ENCODE measurements around the gene UTF1. TPM values are rescaled to one million over a fixed set of nuclear protein-coding genes. Genes with fewer than 3 reads are reported as not detected.
A peak's percentile ranks its signal among the peaks of the same experiment; 100 is the strongest.

UTF1 gene
- not detected for total RNA-seq
- not detected for polyA plus RNA-seq

GRCh38 chr10:133230044-133230361, at the start of gene UTF1:
Gene UTF1, plus strand, starts transcription at chr10:133230217. Its CDS starts 72 bp downstream, at chr10:133230289.
- Histone ChIP-seq H3K27me3 (peaks cover 0 to 25% (median 5%) of the 10 kb centered on the region in 4 donors), H3K4me1 (no peaks in the 10 kb centered on the region), H3K27ac (no peak within 1 kb of the TSS), H3K9me3 (no peaks in the 10 kb centered on the region), H3K36me3 (no peaks in the 10 kb centered on the region), H3K4me3 (peak within 1 kb of the TSS in 1 of 4 donors; percentile 18)
- no peak for TF ChIP-seq CTCF (IDR thresholded peaks at IDR 0.05)
- no peak for FAIRE-seq
- intact Hi-C loops (cut with DNase I): no loop called here
- DNase-seq: no peak
- WGBS, 2 donors: 2% methylated on average over 35 to 48 of the region's 49 CpGs
- no peak for ATAC-seq

- WGBS, 2 donors: 57 to 75% methylated on average over 23 of the region's 23 CpGs
- intact Hi-C loops (cut with DNase I): no loop called here
- H3K27me3 ChIP-seq: no peaks in the 10 kb centered on the region
- no peak for TF ChIP-seq CTCF (IDR thresholded peaks at IDR 0.05)
- no peak for FAIRE-seq
- H3K36me3 ChIP-seq: no peaks in the 10 kb centered on the region
- no peaks in the 10 kb centered on the region for H3K4me1 ChIP-seq
- no peaks in the 10 kb centered on the region for H3K9me3 ChIP-seq
- no peak overlapping the region for H3K4me3 ChIP-seq
- H3K27ac ChIP-seq: no peak overlapping the region
- peak in 2 of 6 donors; percentile 56 to 68 for DNase-seq
- no peak for ATAC-seq
These were observed 48.9 kb upstream of the UTF1 start for GRCh38 chr10:133180965-133181639.

GRCh38 chr10:133182190-133182589, 47.8 kb upstream of the UTF1 start:
- intact Hi-C loops (cut with DNase I): no loop called here
- TF ChIP-seq CTCF (IDR thresholded peaks at IDR 0.05): no peak
- no peak for FAIRE-seq

GRCh38 chr10:133182791-133183645, 47.0 kb upstream of the UTF1 start:
- no peak for FAIRE-seq
- peaks cover 0 to 3% (median 0%) of the 10 kb centered on the region in 4 donors for H3K27me3 ChIP-seq
- no peak for ATAC-seq
- WGBS, 2 donors: 79 to 82% methylated on average over 63 to 66 of the region's 66 CpGs
- H3K9me3 ChIP-seq: no peaks in the 10 kb centered on the region
- TF ChIP-seq CTCF (IDR thresholded peaks at IDR 0.05): no peak
- no peaks in the 10 kb centered on the region for H3K4me1 ChIP-seq
- no peak overlapping the region for H3K27ac ChIP-seq
- no peaks in the 10 kb centered on the region for H3K36me3 ChIP-seq
- peak in 2 of 6 donors; percentile 45 to 57 for DNase-seq
- no peak overlapping the region for H3K4me3 ChIP-seq
- intact Hi-C loops (cut with DNase I): no loop called here

More at GRCh38 chr10:133182190-133182589, 47.8 kb upstream of the UTF1 start:
- 60 to 67% methylated on average over 13 to 14 of the region's 14 CpGs for WGBS, 2 donors
- no peak overlapping the region for H3K4me3 ChIP-seq
- no peaks in the 10 kb centered on the region for H3K9me3 ChIP-seq
- no peaks in the 10 kb centered on the region for H3K27me3 ChIP-seq
- H3K27ac ChIP-seq: no peak overlapping the region
- H3K36me3 ChIP-seq: no peaks in the 10 kb centered on the region
- ATAC-seq (no peak), DNase-seq (no peak)
- H3K4me1 ChIP-seq: no peaks in the 10 kb centered on the region
